PFSK-1 (cell line): ENCODE results near the gene THOP1.

Experiments used
- FOXP2 ChIP-seq: optimal IDR thresholded peaks from 2 replicates; pipeline ENCODE3; 2011; ENCODE audit warnings: borderline replicate concordance, control low read depth, inconsistent platforms; ENCODE audit not compliant: insufficient read depth; ENCODE audit errors: extremely low read length, extremely low read depth
- POLR2AphosphoS5 ChIP-seq: IDR thresholded peaks from 2 replicates; pipeline ENCODE4 v1.6.1; 2012; ENCODE audit warnings: low read depth, mild to moderate bottlenecking, control low read depth, low read length, moderate library complexity
- REST ChIP-seq, 2 experiments: IDR thresholded peaks; 2 replicates each; pipeline versions ENCODE4 v1.6.1 to v1.8.0; 2011 to 2012; ENCODE audit warnings: low read depth in 2 of 2, low read length in 2 of 2, control low read depth in 1 of 2, inconsistent platforms in 1 of 2, mild to moderate bottlenecking in 1 of 2, moderate library complexity in 1 of 2; ENCODE audit not compliant: insufficient read depth in 1 of 2
- SIN3A ChIP-seq: IDR thresholded peaks from 2 replicates; pipeline ENCODE4 v1.6.1; 2012; ENCODE audit warnings: mild to moderate bottlenecking, low read length, moderate library complexity, borderline replicate concordance; ENCODE audit not compliant: insufficient read depth
- TAF1 ChIP-seq: IDR thresholded peaks from 2 replicates; pipeline ENCODE4 v1.6.1; 2012; ENCODE audit warnings: low read length, control low read depth, borderline replicate concordance; ENCODE audit not compliant: insufficient read depth

GRCh38 chr19:2766594-2767372, 18.5 kb upstream of the THOP1 start:
- TF ChIP-seq POLR2AphosphoS5 (no peak), SIN3A (no peak), REST (IDR thresholded peaks at IDR 0.05; ENCODE audit: insufficient read depth in 1 of 2, low read depth in 2 of 2, low read length in 2 of 2) (no peak), TAF1 (no peak), FOXP2 (no peak)
